ENCODE measurements around the gene RAD51B. TPM values are rescaled to one million over a fixed set of nuclear protein-coding genes. Genes with fewer than 3 reads are reported as not detected.

Gene RAD51B
- total and polyA plus RNA-seq, 2 of the 13 experiments (the other 11 are each of a cell fraction or from before 2014, with no cell fraction given): 7.0 to 9.5 TPM

GRCh38 chr14:68714991-68715924 is 895.7 kb downstream of the RAD51B start:
- intact Hi-C loops (cut with micrococcal nuclease; ENCODE audit: unreplicated experiment): loop anchor here (10.0 kb wide), 1 partner anchor 770 kb away; no protein-coding TSS in a partner anchor
- ATAC-seq: no peak
- CTCF ChIA-PET (ENCODE audit: low intra/inter-chr PET ratio, low total read pairs): interaction anchor here (3.4 kb wide), 1 partner anchor 73 kb away, joined by 42 read pairs; no protein-coding TSS in a partner anchor

More at GRCh38 chr14:68714991-68715924, 895.7 kb downstream of the RAD51B start:
- TF ChIP-seq STAG1 (CRISPR knock-in tag; IDR thresholded peaks at IDR 0.05): peak; percentile 41
- TF ChIP-seq, protein P1, sequence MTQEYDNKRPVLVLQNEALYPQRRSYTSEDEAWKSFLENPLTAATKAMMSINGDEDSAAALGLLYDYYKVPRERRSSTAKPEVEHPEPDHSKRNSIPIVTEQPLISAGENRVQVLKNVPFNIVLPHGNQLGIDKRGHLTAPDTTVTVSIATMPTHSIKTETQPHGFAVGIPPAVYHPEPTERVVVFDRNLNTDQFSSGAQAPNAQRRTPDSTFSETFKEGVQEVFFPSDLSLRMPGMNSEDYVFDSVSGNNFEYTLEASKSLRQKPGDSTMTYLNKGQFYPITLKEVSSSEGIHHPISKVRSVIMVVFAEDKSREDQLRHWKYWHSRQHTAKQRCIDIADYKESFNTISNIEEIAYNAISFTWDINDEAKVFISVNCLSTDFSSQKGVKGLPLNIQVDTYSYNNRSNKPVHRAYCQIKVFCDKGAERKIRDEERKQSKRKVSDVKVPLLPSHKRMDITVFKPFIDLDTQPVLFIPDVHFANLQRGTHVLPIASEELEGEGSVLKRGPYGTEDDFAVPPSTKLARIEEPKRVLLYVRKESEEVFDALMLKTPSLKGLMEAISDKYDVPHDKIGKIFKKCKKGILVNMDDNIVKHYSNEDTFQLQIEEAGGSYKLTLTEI (CRISPR knock-in tag; conservative IDR thresholded peaks at IDR 0.05): no peak
- TF ChIP-seq CTCF (CRISPR knock-in tag; IDR thresholded peaks at IDR 0.05): peak; percentile 42
- TF ChIP-seq KDM4B (CRISPR knock-in tag; IDR thresholded peaks at IDR 0.05): no peak
- peak; percentile 90 for TF ChIP-seq ZNF629 (CRISPR knock-in tag; conservative IDR thresholded peaks at IDR 0.05)
- 0 out of 2 replicates have a peak, but pooled peaks have one; percentile 50 for TF ChIP-seq ADNP (CRISPR knock-in tag; IDR thresholded peaks at IDR 0.05)
- Histone ChIP-seq H3K4me1 (ENCODE audit: insufficient read depth, low read length) (peaks cover 66% of the 10 kb centered on the region), H3K36me3 (replicated peaks in 1 of 2; ENCODE audit: control insufficient read depth in 1 of 2, insufficient read depth in 2 of 2, low read length in 2 of 2) (no peaks in the 10 kb centered on the region), H3K4me3 (replicated peaks in 1 of 3; ENCODE audit: insufficient read depth in 1 of 3, low read depth in 2 of 3, low read length in 3 of 3) (no peak overlapping the region), H3K27me3 (ENCODE audit: control insufficient read depth in 1 of 2, insufficient read depth in 2 of 2, low read length in 2 of 2) (no peaks in the 10 kb centered on the region), H3K27ac (ENCODE audit: extremely low read length, insufficient read depth, low read length) (no peak overlapping the region), H3K4me2 (ENCODE audit: low read depth, low read length) (no peak overlapping the region), H3K9me3 (ENCODE audit: low read length) (no peaks in the 10 kb centered on the region), H3K79me2 (ENCODE audit: insufficient read depth, low read length) (no peaks in the 10 kb centered on the region), H4K20me1 (ENCODE audit: insufficient read depth, low read length) (no peaks in the 10 kb centered on the region), H3K9ac (ENCODE audit: insufficient read depth, low read depth, low read length) (no peak overlapping the region), H2AFZ (ENCODE audit: low read length) (no peak overlapping the region)
- DNase-seq (ENCODE audit: low spot score): no peak
- peak; percentile 40 for FAIRE-seq
- BruUV-seq (replicated peaks): no TSS peak
- 69% methylated on average over 7 of the region's 7 CpGs for WGBS (ENCODE audit: low lambda C conversion rate)
- POLR2A ChIA-PET: interaction anchor here (0.8 to 5.2 kb wide), 5 partner anchors 71 to 108 kb away, joined by 3 to 41 read pairs (median 15); partner anchors contain the start of gene ZFP36L1
- in situ Hi-C loops (cut with HindIII; ENCODE audit: extremely low pct_ligation_motif_present, low pct_unique_long_range_greater_than_20kb): loop anchor here (5.0 kb wide), 1 partner anchor 77 kb away; the partner anchor contains the start of gene ZFP36L1

Measured in HepG2 (cell line).